Renal pelvis (tissue), 4 donors: Measurements from ENCODE around the gene PTPRN2. TPM values are rescaled to one million over a fixed set of nuclear protein-coding genes. Genes with fewer than 3 reads are reported as not detected.
"Not testable (repeated sequence)": the region's sequence is repeated elsewhere in the genome, so short reads cannot be mapped to it uniquely, and the experiment has no call there.

Experiments
- DNase-seq: peaks from one replicate; pipeline ENCODE4 v3.0.0-alpha.2; 2013
- polyA plus RNA-seq, 3 donors: library from polyadenylated mRNA; unstranded; fragments of 120-200 nt; gene quantifications; one replicate each; pipeline ENCODE4 v1.2.1, GENCODE V29; 2013; ENCODE audit not compliant: insufficient read length in 3 of 3

PTPRN2 gene
- polyA plus RNA-seq, 3 donors = 6.6 to 7.5 (median 7.4) TPM

GRCh38 chr7:158183431-158183830 is 404.2 kb downstream of the PTPRN2 start:
- no peak for DNase-seq

GRCh38 chr7:158176561-158177173 is 411.0 kb downstream of the PTPRN2 start:
- no peak for DNase-seq

- DNase-seq = no peak
Measured at GRCh38 chr7:158175779-158176178, 411.8 kb downstream of the PTPRN2 start.

- DNase-seq = no peak
Measured at GRCh38 chr7:158174947-158175346, 412.7 kb downstream of the PTPRN2 start.

- no peak for DNase-seq
Measured at GRCh38 chr7:158167373-158167772, 420.2 kb downstream of the PTPRN2 start.

- no peak for DNase-seq
Measured at GRCh38 chr7:158166386-158167340, 421.0 kb downstream of the PTPRN2 start.

- no peak for DNase-seq
Measured at GRCh38 chr7:158165711-158166110, 421.9 kb downstream of the PTPRN2 start.

- no peak for DNase-seq
Measured at GRCh38 chr7:158164101-158165095, 423.2 kb downstream of the PTPRN2 start.

GRCh38 chr7:158161194-158161593 is 426.4 kb downstream of the PTPRN2 start:
- DNase-seq = no peak

GRCh38 chr7:158160199-158160598 is 427.4 kb downstream of the PTPRN2 start:
- no peak for DNase-seq

- no peak for DNase-seq
Measured at GRCh38 chr7:158157460-158157859, 430.2 kb downstream of the PTPRN2 start.

- peak; percentile 4 for DNase-seq
Measured at GRCh38 chr7:158151273-158151672, 436.4 kb downstream of the PTPRN2 start.

- no peak for DNase-seq
Measured at GRCh38 chr7:158150234-158150633, 437.4 kb downstream of the PTPRN2 start.

- not testable (repeated sequence) for DNase-seq
Measured at GRCh38 chr7:158147431-158147830, 440.2 kb downstream of the PTPRN2 start.

- no peak for DNase-seq
Measured at GRCh38 chr7:158145370-158145769, 442.3 kb downstream of the PTPRN2 start.

GRCh38 chr7:158143196-158144120 is 444.2 kb downstream of the PTPRN2 start:
- DNase-seq = no peak

GRCh38 chr7:158142657-158143056 is 445.0 kb downstream of the PTPRN2 start:
- DNase-seq = no peak

GRCh38 chr7:158141806-158142518 is 445.7 kb downstream of the PTPRN2 start:
- DNase-seq = no peak

- no peak for DNase-seq
Measured at GRCh38 chr7:158141221-158141582, 446.4 kb downstream of the PTPRN2 start.
